Loucy (cell line): ENCODE data around the gene STIP1.

Experiments used
- H2AFZ ChIP-seq: fragments of 200-600 bp; sonication (generic); 2 replicates; pipeline ENCODE4 v1.6.0; 2016; ENCODE audit warnings: antibody characterized with exemption, mild to moderate bottlenecking, low read length, moderate library complexity
- H3F3A ChIP-seq: fragments of 200-600 bp; 2 replicates; pipeline ENCODE4 v1.6.0; 2016; ENCODE audit warnings: antibody characterized with exemption, low read depth, mild to moderate bottlenecking
- H3K27me3 ChIP-seq: fragments of 200-600 bp; sonication (generic); 2 replicates; pipeline ENCODE4 v1.6.1; 2014; ENCODE audit warnings: low read length, mild to moderate bottlenecking; ENCODE audit not compliant: insufficient read depth, poor library complexity, severe bottlenecking
- H3K36me3 ChIP-seq: fragments of 200-600 bp; sonication (generic); 2 replicates; pipeline ENCODE4 v1.6.1; 2016; ENCODE audit warnings: low read length; ENCODE audit not compliant: insufficient read depth
- H3K4me1 ChIP-seq: fragments of 200-600 bp; sonication (generic); 2 replicates; pipeline ENCODE4 v1.5.1; 2014; ENCODE audit warnings: low read length, mild to moderate bottlenecking; ENCODE audit not compliant: insufficient read depth, poor library complexity, severe bottlenecking
- H3K4me2 ChIP-seq: fragments of 200-600 bp; sonication (generic); 2 replicates; pipeline ENCODE4 v1.6.0; 2014; ENCODE audit warnings: antibody characterized with exemption, low read length, low read depth, mild to moderate bottlenecking; ENCODE audit not compliant: poor library complexity, severe bottlenecking
- H3K4me3 ChIP-seq: fragments of 200-600 bp; sonication (generic); 2 replicates; pipeline ENCODE4 v1.5.1; 2014; ENCODE audit warnings: low read length, mild to moderate bottlenecking, mixed read lengths; ENCODE audit not compliant: poor library complexity, severe bottlenecking
- H3K79me2 ChIP-seq: fragments of 200-600 bp; sonication (generic); 2 replicates; pipeline ENCODE4 v1.6.1; 2014; ENCODE audit warnings: low read length; ENCODE audit not compliant: insufficient read depth
- H3K9ac ChIP-seq: fragments of 200-600 bp; sonication (generic); 2 replicates; pipeline ENCODE4 v1.6.0; 2014; ENCODE audit warnings: mild to moderate bottlenecking, low read depth, low read length, moderate library complexity; ENCODE audit not compliant: poor library complexity, severe bottlenecking
- H3K9me2 ChIP-seq: fragments of 200-600 bp; sonication (generic); replicated peaks from 2 replicates; pipeline ENCODE4 v1.6.1; 2016; ENCODE audit warnings: low read depth, low read length, mixed read lengths
- H3K9me3 ChIP-seq: fragments of 200-600 bp; sonication (generic); 2 replicates; pipeline ENCODE4 v1.6.1; 2014; ENCODE audit warnings: mild to moderate bottlenecking, antibody characterized with exemption, low read length, low read depth; ENCODE audit not compliant: insufficient read depth
- H4K20me1 ChIP-seq: fragments of 200-600 bp; sonication (generic); 2 replicates; pipeline ENCODE4 v1.6.0; 2014; ENCODE audit warnings: antibody characterized with exemption, low read length, mild to moderate bottlenecking; ENCODE audit not compliant: insufficient read depth, poor library complexity, severe bottlenecking
- EZH2phosphoT487 ChIP-seq: fragments of 200-600 bp; IDR thresholded peaks from 2 replicates; pipeline ENCODE4 v1.6.1; 2018; ENCODE audit warnings: antibody characterized with exemption, mild to moderate bottlenecking, moderate library complexity, borderline replicate concordance
- TF ChIP-seq, protein P1 (sequence below): fragments of 200-600 bp; sonication (generic); conservative IDR thresholded peaks from 2 replicates; pipeline ENCODE4 v1.5.1; 2014; ENCODE audit warnings: mild to moderate bottlenecking, antibody characterized with exemption, low read length

The STIP1 gene

DNA sequence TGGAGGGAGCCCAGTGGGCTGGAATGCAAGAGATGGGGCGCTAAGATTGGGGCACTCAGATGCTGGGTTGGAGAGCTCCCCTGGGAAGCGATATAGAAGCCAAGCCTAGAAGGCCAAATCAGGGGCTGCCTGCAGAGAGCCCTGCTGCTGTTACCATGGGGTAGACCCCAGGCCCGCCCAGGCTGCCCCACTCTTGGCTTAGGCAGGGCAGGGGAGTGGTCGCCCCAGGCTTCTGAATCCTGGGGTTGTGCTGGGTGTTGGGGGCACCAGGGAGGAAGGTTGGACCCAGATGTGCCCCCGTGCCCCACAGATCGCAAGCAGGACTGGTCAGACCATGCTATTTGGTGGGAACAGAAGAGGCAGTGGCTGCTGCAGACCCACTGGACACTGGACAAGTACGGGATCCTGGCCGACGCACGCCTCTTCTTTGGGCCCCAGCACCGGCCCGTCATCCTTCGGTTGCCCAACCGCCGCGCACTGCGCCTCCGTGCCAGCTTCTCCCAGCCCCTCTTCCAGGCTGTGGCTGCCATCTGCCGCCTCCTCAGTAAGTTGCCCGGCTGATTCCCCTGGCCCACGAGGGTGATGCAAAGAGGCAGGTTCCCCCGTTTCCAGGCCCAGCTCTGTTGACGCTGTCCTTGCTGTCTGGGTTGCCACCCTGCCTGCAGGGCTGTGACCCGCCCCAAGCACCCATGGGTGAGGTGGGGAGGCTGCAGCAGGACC, 24.5 kb downstream of the STIP1 start:
- Histone ChIP-seq H3K9ac (no peak overlapping the region), H3K27me3 (no peaks in the 10 kb centered on the region), H3K79me2 (peaks cover 36% of the 10 kb centered on the region), H3K4me1 (peaks cover 22% of the 10 kb centered on the region), H3K36me3 (peaks cover 10% of the 10 kb centered on the region; the same call in 1 of the 2 replicates), H3K9me3 (no peaks in the 10 kb centered on the region), H3K9me2 (no peaks in the 10 kb centered on the region), H3K4me2 (no peak overlapping the region), H2AFZ (no peak overlapping the region), H3F3A (peaks cover 6% of the 10 kb centered on the region; the same call in 1 of the 2 replicates), H3K4me3 (no peak overlapping the region), H4K20me1 (peaks cover 12% of the 10 kb centered on the region)
- TF ChIP-seq, protein P1, sequence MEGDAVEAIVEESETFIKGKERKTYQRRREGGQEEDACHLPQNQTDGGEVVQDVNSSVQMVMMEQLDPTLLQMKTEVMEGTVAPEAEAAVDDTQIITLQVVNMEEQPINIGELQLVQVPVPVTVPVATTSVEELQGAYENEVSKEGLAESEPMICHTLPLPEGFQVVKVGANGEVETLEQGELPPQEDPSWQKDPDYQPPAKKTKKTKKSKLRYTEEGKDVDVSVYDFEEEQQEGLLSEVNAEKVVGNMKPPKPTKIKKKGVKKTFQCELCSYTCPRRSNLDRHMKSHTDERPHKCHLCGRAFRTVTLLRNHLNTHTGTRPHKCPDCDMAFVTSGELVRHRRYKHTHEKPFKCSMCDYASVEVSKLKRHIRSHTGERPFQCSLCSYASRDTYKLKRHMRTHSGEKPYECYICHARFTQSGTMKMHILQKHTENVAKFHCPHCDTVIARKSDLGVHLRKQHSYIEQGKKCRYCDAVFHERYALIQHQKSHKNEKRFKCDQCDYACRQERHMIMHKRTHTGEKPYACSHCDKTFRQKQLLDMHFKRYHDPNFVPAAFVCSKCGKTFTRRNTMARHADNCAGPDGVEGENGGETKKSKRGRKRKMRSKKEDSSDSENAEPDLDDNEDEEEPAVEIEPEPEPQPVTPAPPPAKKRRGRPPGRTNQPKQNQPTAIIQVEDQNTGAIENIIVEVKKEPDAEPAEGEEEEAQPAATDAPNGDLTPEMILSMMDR = no peak
- TF ChIP-seq EZH2phosphoT487 = no peak

DNA sequence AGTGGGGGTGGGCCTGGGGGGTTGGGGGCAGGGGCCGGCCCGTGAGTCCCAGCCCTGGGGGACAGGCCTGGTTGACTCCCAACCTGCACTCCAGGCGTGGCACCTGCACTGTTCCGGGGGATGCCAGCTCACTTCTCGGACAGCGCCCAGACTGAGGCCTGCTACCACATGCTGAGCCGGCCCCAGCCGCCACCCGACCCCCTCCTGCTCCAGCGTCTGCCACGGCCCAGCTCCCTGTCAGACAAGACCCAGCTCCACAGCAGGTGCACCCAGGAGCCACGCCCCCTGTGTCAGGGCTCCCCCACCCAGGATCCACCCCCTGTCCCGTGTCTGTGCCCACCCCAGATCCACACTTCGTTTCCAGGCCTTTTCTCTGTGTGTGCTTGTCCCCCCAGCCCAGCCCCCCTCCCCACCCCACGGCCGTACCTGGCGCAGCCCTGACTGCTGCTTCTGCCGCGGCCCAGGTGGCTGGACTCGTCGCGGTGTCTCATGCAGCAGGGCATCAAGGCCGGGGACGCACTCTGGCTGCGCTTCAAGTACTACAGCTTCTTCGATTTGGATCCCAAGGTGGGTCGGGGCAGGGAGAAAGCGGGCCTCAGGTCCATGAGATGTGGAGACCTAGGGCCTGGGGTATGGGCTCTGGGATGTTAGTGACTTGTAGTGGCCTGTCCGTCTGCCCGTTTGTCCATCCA, 25.4 kb downstream of the STIP1 start:
- Histone ChIP-seq H3K36me3 (peaks cover 10% of the 10 kb centered on the region; the same call in 1 of the 2 replicates), H3F3A (peaks cover under 1% of the 10 kb centered on the region; the same call in 1 of the 2 replicates), H3K79me2 (peaks cover 31% of the 10 kb centered on the region), H2AFZ (no peak overlapping the region), H3K9me3 (no peaks in the 10 kb centered on the region), H3K4me1 (peaks cover 14% of the 10 kb centered on the region), H3K9me2 (no peaks in the 10 kb centered on the region), H4K20me1 (peaks cover 12% of the 10 kb centered on the region), H3K9ac (no peak overlapping the region), H3K27me3 (no peaks in the 10 kb centered on the region), H3K4me3 (no peak overlapping the region), H3K4me2 (no peak overlapping the region)
- no peak for TF ChIP-seq EZH2phosphoT487

DNA sequence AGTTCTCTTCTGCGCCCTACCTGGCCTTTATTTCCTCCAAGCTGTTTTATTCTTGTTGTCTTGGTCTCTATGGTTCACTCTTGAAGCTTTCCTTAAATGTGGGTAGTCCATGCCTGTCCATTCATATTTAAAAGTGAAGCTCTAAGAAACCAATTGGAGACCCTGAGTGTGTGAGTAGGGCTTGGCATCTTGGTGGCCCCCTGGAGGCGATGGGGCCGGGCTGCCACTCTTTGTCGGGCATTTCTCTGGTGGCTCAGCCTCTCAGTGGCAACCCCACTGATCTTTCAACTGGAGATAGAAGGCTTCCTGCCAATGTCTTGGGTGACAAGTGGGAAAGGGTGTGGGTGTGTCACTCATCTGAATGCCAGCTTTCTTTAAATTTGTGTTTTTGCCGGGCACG, 30.9 kb downstream of the STIP1 start:
- TF ChIP-seq, protein P1 = peak; percentile 54
- TF ChIP-seq EZH2phosphoT487 = no peak
- H3F3A ChIP-seq = no peaks in the 10 kb centered on the region; the same call in 1 of the 2 replicates
- no peak overlapping the region for H3K4me2 ChIP-seq
- H3K4me1 ChIP-seq = no peaks in the 10 kb centered on the region
- no peaks in the 10 kb centered on the region for H4K20me1 ChIP-seq
- no peaks in the 10 kb centered on the region for H3K27me3 ChIP-seq
- H2AFZ ChIP-seq = no peak overlapping the region
- no peak overlapping the region for H3K9ac ChIP-seq
- H3K9me2 ChIP-seq = no peaks in the 10 kb centered on the region
- no peaks in the 10 kb centered on the region for H3K9me3 ChIP-seq
- no peak overlapping the region for H3K4me3 ChIP-seq
- H3K36me3 ChIP-seq = peaks cover 26% of the 10 kb centered on the region; the same call in 1 of the 2 replicates
- no peaks in the 10 kb centered on the region for H3K79me2 ChIP-seq
